HEK293 (cell line): ENCODE measurements around the gene PGM2.

Source experiments
- CTCF ChIA-PET: fragments of 350-600 bp; formaldehyde crosslinking; extraction: SDS; loops from one replicate; lab custom pipeline; 2021; ENCODE audit warnings: antibody characterized with exemption; lab: Yijun Ruan, JAX
- POLR2A ChIA-PET: fragments of 300-600 bp; formaldehyde crosslinking; extraction: SDS; loops from one replicate; lab custom pipeline; 2020; ENCODE audit warnings: antibody characterized with exemption, inconsistent platforms; lab: Yijun Ruan, JAX
- H3K27ac ChIP-seq: fragments of 200-500 bp; sonication (Bioruptor generic); 2 replicates; pipeline ENCODE4 v1.5.1; 2014; ENCODE audit warnings: low read depth, low read length, control low read depth, inconsistent platforms; ENCODE audit errors: extremely low read depth
- H3K36me3 ChIP-seq, 2 experiments: fragments of 200-500 bp in 1 of 2; sonication (Bioruptor generic) in 1 of 2; 1 replicate in 1 of 2; 2 replicates in 1 of 2; pipeline ENCODE4 v1.5.1; 2014 to 2017; ENCODE audit warnings: inconsistent platforms in 2 of 2, low read length in 2 of 2; ENCODE audit not compliant: control insufficient read depth in 2 of 2, insufficient read depth in 1 of 2
- H3K4me1 ChIP-seq: fragments of 200-500 bp; sonication (Bioruptor generic); 2 replicates; pipeline ENCODE4 v1.5.1; 2014; ENCODE audit warnings: mild to moderate bottlenecking, low read length, inconsistent platforms; ENCODE audit not compliant: control insufficient read depth, insufficient read depth
- H3K4me3 ChIP-seq: 2 replicates; pipeline ENCODE4 v1.5.1; 2011; ENCODE audit warnings: low read depth, mild to moderate bottlenecking, control low read depth, low read length, moderate library complexity
- H3K9me3 ChIP-seq: fragments of 200-500 bp; sonication (Bioruptor generic); 2 replicates; pipeline ENCODE4 v1.5.1; 2014; ENCODE audit warnings: low read depth, low read length, inconsistent platforms; ENCODE audit not compliant: control insufficient read depth, insufficient read depth
- BCL11A ChIP-seq: fragments of 450-650 bp; formaldehyde crosslinking; IDR thresholded peaks from 2 replicates; pipeline ENCODE4 v1.5.1; 2016; ENCODE audit warnings: low read depth, missing biosample characterization, missing genetic modification characterization
- KLF16 ChIP-seq: fragments of 450-650 bp; formaldehyde crosslinking; IDR thresholded peaks from 2 replicates; pipeline ENCODE4 v1.5.1; 2017; ENCODE audit warnings: missing biosample characterization, missing genetic modification characterization
- PRDM4 ChIP-seq: fragments of 450-650 bp; formaldehyde crosslinking; IDR thresholded peaks from 2 replicates; pipeline ENCODE4 v1.5.1; 2017; ENCODE audit warnings: missing biosample characterization, missing genetic modification characterization
- SCRT1 ChIP-seq: fragments of 450-650 bp; formaldehyde crosslinking; IDR thresholded peaks from 2 replicates; pipeline ENCODE4 v1.5.1; 2016; ENCODE audit warnings: missing biosample characterization, missing genetic modification characterization, borderline replicate concordance
- YY2 ChIP-seq: fragments of 450-650 bp; formaldehyde crosslinking; IDR thresholded peaks from 2 replicates; pipeline ENCODE4 v1.5.1; 2016; ENCODE audit warnings: missing biosample characterization, missing genetic modification characterization
- ZBTB17 ChIP-seq: fragments of 450-650 bp; formaldehyde crosslinking; IDR thresholded peaks from 2 replicates; pipeline ENCODE4 v1.5.1; 2016; ENCODE audit warnings: missing biosample characterization, missing genetic modification characterization
- ZBTB20 ChIP-seq: fragments of 450-650 bp; formaldehyde crosslinking; IDR thresholded peaks from 2 replicates; pipeline ENCODE4 v1.5.1; 2016; ENCODE audit warnings: missing biosample characterization, missing genetic modification characterization
- ZFP3 ChIP-seq: fragments of 450-650 bp; formaldehyde crosslinking; IDR thresholded peaks from 2 replicates; pipeline ENCODE4 v1.5.1; 2016; ENCODE audit warnings: low read depth, missing biosample characterization, missing genetic modification characterization
- ZFP41 ChIP-seq: fragments of 450-650 bp; formaldehyde crosslinking; IDR thresholded peaks from 2 replicates; pipeline ENCODE4 v1.5.1; 2016; ENCODE audit warnings: missing biosample characterization, missing genetic modification characterization, borderline replicate concordance
- ZNF112 ChIP-seq: fragments of 450-650 bp; formaldehyde crosslinking; IDR thresholded peaks from 2 replicates; pipeline ENCODE4 v1.5.0; 2017; ENCODE audit warnings: missing biosample characterization, missing genetic modification characterization
- ZNF148 ChIP-seq: fragments of 450-650 bp; formaldehyde crosslinking; IDR thresholded peaks from 2 replicates; pipeline ENCODE4 v1.5.0; 2017; ENCODE audit warnings: missing biosample characterization, missing genetic modification characterization, borderline replicate concordance
- ZNF174 ChIP-seq: fragments of 450-650 bp; formaldehyde crosslinking; IDR thresholded peaks from 2 replicates; pipeline ENCODE4 v1.5.0; 2017; ENCODE audit warnings: missing biosample characterization, mild to moderate bottlenecking, missing genetic modification characterization
- ZNF221 ChIP-seq: fragments of 450-650 bp; formaldehyde crosslinking; IDR thresholded peaks from 2 replicates; pipeline ENCODE4 v1.5.1; 2017; ENCODE audit warnings: missing biosample characterization, missing genetic modification characterization, borderline replicate concordance
- ZNF280C ChIP-seq: fragments of 450-650 bp; formaldehyde crosslinking; IDR thresholded peaks from 2 replicates; pipeline ENCODE4 v1.5.1; 2016; ENCODE audit warnings: missing biosample characterization, missing genetic modification characterization
- ZNF341 ChIP-seq: fragments of 450-650 bp; formaldehyde crosslinking; IDR thresholded peaks from 2 replicates; pipeline ENCODE4; 2016; ENCODE audit warnings: low read depth, missing biosample characterization, missing genetic modification characterization
- ZNF354C ChIP-seq: fragments of 450-650 bp; formaldehyde crosslinking; IDR thresholded peaks from 2 replicates; pipeline ENCODE4 v1.5.1; 2016; ENCODE audit warnings: missing biosample characterization, missing genetic modification characterization, low read depth, borderline replicate concordance
- ZNF449 ChIP-seq: fragments of 450-650 bp; formaldehyde crosslinking; IDR thresholded peaks from 2 replicates; pipeline ENCODE4 v1.5.1; 2017; ENCODE audit warnings: missing biosample characterization, mild to moderate bottlenecking, missing genetic modification characterization, moderate library complexity
- ZNF510 ChIP-seq: fragments of 450-650 bp; formaldehyde crosslinking; IDR thresholded peaks from 2 replicates; pipeline ENCODE4 v1.5.1; 2018; ENCODE audit warnings: mild to moderate bottlenecking, missing genetic modification characterization, missing biosample characterization; ENCODE audit not compliant: insufficient replicate concordance
- ZNF596 ChIP-seq: fragments of 450-650 bp; IDR thresholded peaks from 2 replicates; pipeline ENCODE4 v1.5.0; 2018; ENCODE audit warnings: missing biosample characterization, mild to moderate bottlenecking, missing genetic modification characterization, moderate library complexity
- ZNF610 ChIP-seq: fragments of 450-650 bp; formaldehyde crosslinking; IDR thresholded peaks from 2 replicates; pipeline ENCODE4 v1.5.1; 2016; ENCODE audit warnings: missing biosample characterization, missing genetic modification characterization, borderline replicate concordance
- ZNF623 ChIP-seq: fragments of 450-650 bp; formaldehyde crosslinking; IDR thresholded peaks from 2 replicates; pipeline ENCODE4 v1.5.1; 2016; ENCODE audit warnings: missing biosample characterization, missing genetic modification characterization
- ZNF654 ChIP-seq: fragments of 450-650 bp; formaldehyde crosslinking; IDR thresholded peaks from 2 replicates; pipeline ENCODE4 v1.5.1; 2016; ENCODE audit warnings: low read depth, missing biosample characterization, missing genetic modification characterization
- ZNF670 ChIP-seq: fragments of 450-650 bp; formaldehyde crosslinking; IDR thresholded peaks from 2 replicates; pipeline ENCODE4 v1.5.1; 2016; ENCODE audit warnings: missing biosample characterization, missing genetic modification characterization, low read depth
- ZNF792 ChIP-seq: fragments of 450-650 bp; formaldehyde crosslinking; IDR thresholded peaks from 2 replicates; pipeline ENCODE4 v1.5.1; 2016; ENCODE audit warnings: missing biosample characterization, missing genetic modification characterization

PGM2 gene

GRCh38 chr4:37835031-37835430, 8.5 kb downstream of the PGM2 start:
- no peaks in the 10 kb centered on the region for H3K4me1 ChIP-seq
- H3K4me3 ChIP-seq = no peak overlapping the region
- ChIA-PET CTCF (interaction anchor here (0.8 kb wide), 1 partner anchor 20 kb away, joined by 3 read pairs; no protein-coding TSS in a partner anchor), POLR2A (no interaction called here)
- H3K9me3 ChIP-seq = no peaks in the 10 kb centered on the region
- TF ChIP-seq ZBTB20 = no peak
- no peak for TF ChIP-seq ZNF148 (tag by site-specific recombination)
- TF ChIP-seq ZNF221 (tag by site-specific recombination) = no peak
- no peak for TF ChIP-seq ZFP41 (tag by site-specific recombination)
- no peak for TF ChIP-seq PRDM4 (tag by site-specific recombination)
- TF ChIP-seq ZNF596 (tag by site-specific recombination) = no peak
- no peak for TF ChIP-seq ZNF792 (tag by site-specific recombination)
- TF ChIP-seq ZNF654 (tag by site-specific recombination) = no peak
- H3K36me3 ChIP-seq = peaks cover 4 to 72% of the 10 kb centered on the region in 2 experiments; a peak in 2 of 3 replicates
- H3K27ac ChIP-seq = no peak overlapping the region

- POLR2A ChIA-PET = interaction anchor here (0.8 kb wide), 1 partner anchor 9 kb away, joined by 3 read pairs; no protein-coding TSS in a partner anchor
- no peak for TF ChIP-seq KLF16 (tag by site-specific recombination)
- TF ChIP-seq ZFP3 = no peak
- no peak for TF ChIP-seq ZNF510 (tag by site-specific recombination)
- TF ChIP-seq BCL11A (tag by site-specific recombination) = no peak
- TF ChIP-seq, all 188 proteins: peak for 0
- CTCF ChIA-PET = no interaction called here
- peaks cover 8 to 71% of the 10 kb centered on the region in 2 experiments; a peak in 2 of 3 replicates for H3K36me3 ChIP-seq
- no peaks in the 10 kb centered on the region for H3K9me3 ChIP-seq
- no peak overlapping the region for H3K4me3 ChIP-seq
- H3K27ac ChIP-seq = no peak overlapping the region
- no peaks in the 10 kb centered on the region for H3K4me1 ChIP-seq
These were observed 9.3 kb downstream of the PGM2 start for GRCh38 chr4:37835806-37836205.

- POLR2A ChIA-PET = interaction anchor here (0.8 kb wide), 1 partner anchor 9 kb away, joined by 3 read pairs; no protein-coding TSS in a partner anchor
- no peaks in the 10 kb centered on the region for H3K4me1 ChIP-seq
- H3K4me3 ChIP-seq = no peak overlapping the region
- no peak overlapping the region for H3K27ac ChIP-seq
- no peaks in the 10 kb centered on the region for H3K9me3 ChIP-seq
- peaks cover 8 to 71% of the 10 kb centered on the region in 2 experiments; a peak in 2 of 3 replicates for H3K36me3 ChIP-seq
- CTCF ChIA-PET = no interaction called here
- TF ChIP-seq ZNF449 (tag by site-specific recombination) (no peak), SCRT1 (tag by site-specific recombination) (no peak), ZNF670 (tag by site-specific recombination) (no peak), ZNF623 (tag by site-specific recombination) (no peak), ZNF354C (no peak), ZNF112 (tag by site-specific recombination) (no peak), ZNF174 (tag by site-specific recombination) (no peak), ZNF610 (tag by site-specific recombination) (no peak), ZNF341 (tag by site-specific recombination) (no peak), YY2 (tag by site-specific recombination) (no peak), ZBTB17 (tag by site-specific recombination) (no peak), ZNF280C (no peak)
These were observed 9.8 kb downstream of the PGM2 start for GRCh38 chr4:37836274-37836673.
